NCI-H1092 treated with DMSO at 0.1 percent for 48 hours (cell line): ENCODE measurements around the gene PPP1R14B.
A peak's percentile ranks its signal among the peaks of the same experiment; 100 is the strongest.

Experiments used
- DNase-seq: peaks from one replicate; lab custom pipeline; 2025; lab: John Stamatoyannopoulos, UW

Gene PPP1R14B

DNA sequence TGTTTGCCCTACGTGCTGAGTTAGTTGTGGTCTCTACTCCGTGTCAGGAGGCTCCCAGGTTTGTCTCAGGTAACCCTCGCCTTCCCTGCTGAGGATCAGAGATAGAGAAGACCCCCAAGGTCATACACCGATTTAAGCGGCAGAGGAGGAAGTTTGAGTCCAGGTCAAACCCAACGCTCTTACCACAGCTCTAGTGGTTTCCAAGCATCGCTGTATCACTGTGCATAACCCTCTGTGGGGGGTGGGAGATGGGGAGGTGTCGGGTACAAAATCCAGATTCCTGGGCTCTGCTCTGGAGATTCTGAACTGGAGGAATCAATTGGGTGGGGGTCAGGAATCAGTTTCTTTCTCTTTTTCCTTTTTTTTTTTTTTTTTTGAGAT is 15.8 kb downstream of the PPP1R14B start:
- no peak for DNase-seq

DNA sequence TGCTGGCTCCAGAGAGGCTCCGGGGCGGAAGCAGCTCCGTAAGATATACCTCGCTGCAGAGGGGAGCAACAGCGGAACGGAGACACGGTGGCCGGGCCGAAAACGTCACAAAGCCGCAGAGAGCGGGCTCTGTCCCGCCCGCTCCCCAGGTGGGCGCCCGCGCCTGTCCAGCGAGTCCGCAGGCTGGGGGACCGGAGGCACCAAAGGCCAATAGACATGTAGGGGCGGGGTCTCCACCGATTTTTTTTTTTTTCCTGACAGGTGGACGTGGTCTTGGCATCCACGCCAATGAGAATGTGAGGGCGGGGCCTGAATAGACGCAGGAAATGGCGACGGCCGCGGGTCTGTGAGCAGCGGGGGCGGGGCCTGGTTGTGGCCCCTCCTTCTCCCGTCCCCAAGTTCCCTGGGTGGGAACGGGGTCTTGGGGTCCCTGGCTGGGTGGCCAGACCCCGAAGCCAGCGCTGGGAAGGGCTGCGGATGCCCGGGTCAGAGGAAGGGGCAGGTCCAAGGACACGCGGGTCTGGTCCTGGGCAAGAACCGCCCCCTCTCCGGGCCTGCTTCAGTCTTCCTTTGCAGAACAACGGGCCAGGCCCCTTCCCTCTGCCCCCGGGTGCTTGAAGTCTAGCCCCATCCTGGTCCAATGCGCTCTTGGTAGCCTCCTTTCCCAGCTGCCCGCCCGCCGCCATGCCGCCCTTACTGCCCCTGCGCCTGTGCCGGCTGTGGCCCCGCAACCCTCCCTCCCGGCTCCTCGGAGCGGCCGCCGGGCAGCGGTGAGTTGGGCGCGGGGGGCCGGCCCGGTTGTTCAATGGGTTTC is 16.4 kb downstream of the PPP1R14B start, which contains the start of gene DNAJC4:
Gene DNAJC4, plus strand, starts transcription at position 378 of the 814 bp plus-strand sequence. Its CDS starts 307 bp downstream, at position 685.
- DNase-seq: peak; percentile 98

DNA sequence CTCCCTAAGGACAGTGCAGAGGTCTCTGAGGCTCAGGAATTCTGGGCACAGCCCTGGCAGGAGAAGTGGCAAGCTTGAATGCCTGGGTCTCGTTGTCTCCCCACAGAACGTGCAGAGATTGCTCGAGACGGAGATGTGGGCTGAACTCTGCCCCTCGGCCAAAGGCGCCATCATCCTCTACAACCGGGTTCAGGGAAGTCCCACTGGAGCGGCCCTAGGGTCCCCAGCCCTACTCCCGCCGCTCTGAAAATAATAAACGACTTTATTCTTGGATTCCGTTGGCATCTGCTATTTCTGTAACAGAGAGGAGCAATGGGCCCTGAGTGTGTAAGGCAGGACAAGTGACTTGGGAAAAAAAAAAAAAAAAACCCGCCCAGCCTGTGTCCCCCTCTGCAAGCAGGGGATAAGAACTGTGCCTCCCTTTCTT is 17.0 kb downstream of the PPP1R14B start:
- DNase-seq: no peak

- DNase-seq: no peak
Observed at GRCh38 chr11:64229090-64229743, 17.5 kb downstream of the PPP1R14B start.

- DNase-seq: no peak
Observed at GRCh38 chr11:64227405-64227956, 19.3 kb downstream of the PPP1R14B start.

- peak; percentile 61 for DNase-seq
Observed at GRCh38 chr11:64226507-64227051, 20.2 kb downstream of the PPP1R14B start.

GRCh38 chr11:64225608-64226506 is 20.9 kb downstream of the PPP1R14B start, which contains the start of the genes NUDT22 and TRPT1:
TSS of gene NUDT22 (plus strand) at chr11:64226274. CDS start at chr11:64226653, 379 bp downstream.
TSS of gene TRPT1 (minus strand) at chr11:64226186. CDS start at chr11:64225860, 326 bp downstream.
- DNase-seq: peak; percentile 92

DNA sequence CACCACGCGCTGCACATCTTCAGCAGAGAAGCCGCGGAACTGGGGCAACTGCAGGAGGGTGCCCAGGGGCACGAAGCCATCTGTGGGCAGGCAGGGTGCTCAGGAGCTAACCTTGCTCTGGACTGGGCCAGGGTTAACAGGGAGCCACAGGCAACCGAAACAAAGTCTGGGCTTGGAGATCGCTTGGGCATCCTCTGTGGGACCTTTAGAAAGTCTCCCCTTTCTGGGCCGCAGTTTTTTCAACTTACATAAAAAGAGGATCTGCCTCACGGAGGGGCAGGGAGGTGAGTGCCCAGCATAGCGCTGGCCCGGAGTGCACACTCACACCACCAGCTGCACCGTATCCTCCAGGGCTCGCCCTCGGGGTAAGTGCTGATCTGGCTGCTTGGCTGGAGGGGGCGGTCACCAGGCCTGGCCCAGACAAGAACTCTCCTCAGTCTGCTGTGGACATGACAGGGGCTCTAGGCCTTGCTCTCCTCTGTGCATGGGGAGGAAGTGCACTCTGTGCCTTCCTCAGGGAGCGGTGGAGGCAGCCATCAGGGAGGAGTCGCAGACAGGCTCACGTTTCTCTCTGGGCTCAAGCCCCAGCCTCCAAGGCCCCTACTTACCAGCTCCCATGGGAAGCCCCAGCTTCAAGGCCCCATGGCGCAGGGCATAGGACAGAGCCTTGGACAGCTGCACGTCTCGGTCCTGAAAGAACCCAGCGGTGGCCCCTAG is 21.7 kb downstream of the PPP1R14B start:
- no peak for DNase-seq

DNA sequence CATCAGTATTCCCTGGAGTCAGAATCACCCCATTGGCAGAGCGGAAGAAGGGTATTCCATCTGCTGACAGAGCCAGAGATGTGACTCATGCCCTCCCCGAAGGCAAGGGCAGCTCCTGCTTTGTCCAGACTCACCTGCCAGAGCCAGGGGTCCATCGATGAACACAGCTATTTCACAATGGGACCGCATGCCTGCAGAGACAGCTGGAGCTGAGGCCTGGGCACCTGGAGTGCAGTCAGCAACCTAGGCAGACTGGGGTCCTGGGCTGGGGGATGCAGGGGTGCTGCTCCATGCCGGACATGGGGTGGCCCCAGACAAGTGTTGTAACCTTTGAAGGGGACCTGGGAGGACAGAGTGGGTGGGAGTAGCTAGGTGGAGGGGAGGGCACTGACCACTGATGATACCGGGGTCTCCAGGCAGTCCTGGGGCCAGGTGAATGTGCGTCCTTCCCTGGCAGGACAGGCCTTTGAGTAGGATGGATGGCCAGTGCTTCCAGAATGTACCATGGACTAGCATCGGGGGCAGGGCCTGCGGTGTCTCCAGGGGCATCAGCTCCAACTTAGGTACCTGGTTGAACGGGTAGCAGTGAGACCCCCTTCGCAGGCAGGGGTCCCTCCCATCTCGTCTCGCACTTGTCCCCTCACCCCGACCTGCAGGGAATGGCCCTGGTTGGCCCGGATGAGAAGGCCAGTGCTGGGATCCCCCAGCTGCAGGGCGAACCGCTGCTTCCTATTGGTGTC is 22.4 kb downstream of the PPP1R14B start:
- DNase-seq: no peak

DNA sequence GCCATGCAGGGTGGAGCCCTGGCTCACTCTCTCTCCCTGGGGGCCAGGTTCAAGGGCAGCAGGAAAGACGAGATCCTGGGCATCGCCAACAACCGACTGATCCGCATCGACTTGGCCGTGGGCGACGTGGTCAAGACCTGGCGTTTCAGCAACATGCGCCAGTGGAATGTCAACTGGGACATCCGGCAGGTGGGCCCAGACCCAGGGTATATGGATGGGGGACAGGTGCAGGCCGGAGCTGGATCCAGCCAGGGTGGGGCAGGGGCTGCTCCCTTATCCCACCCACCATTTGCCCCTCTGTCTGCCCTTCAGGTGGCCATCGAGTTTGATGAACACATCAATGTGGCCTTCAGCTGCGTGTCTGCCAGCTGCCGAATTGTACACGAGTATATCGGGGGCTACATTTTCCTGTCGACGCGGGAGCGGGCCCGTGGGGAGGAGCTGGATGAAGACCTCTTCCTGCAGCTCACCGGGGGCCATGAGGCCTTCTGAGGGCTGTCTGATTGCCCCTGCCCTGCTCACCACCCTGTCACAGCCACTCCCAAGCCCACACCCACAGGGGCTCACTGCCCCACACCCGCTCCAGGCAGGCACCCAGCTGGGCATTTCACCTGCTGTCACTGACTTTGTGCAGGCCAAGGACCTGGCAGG is 23.6 kb downstream of the PPP1R14B start:
- no peak for DNase-seq

- DNase-seq: peak; percentile 27
Observed at GRCh38 chr11:64222651-64223000, 24.1 kb downstream of the PPP1R14B start.

- no peak for DNase-seq
Observed at GRCh38 chr11:64220798-64221197, 25.9 kb downstream of the PPP1R14B start.

DNA sequence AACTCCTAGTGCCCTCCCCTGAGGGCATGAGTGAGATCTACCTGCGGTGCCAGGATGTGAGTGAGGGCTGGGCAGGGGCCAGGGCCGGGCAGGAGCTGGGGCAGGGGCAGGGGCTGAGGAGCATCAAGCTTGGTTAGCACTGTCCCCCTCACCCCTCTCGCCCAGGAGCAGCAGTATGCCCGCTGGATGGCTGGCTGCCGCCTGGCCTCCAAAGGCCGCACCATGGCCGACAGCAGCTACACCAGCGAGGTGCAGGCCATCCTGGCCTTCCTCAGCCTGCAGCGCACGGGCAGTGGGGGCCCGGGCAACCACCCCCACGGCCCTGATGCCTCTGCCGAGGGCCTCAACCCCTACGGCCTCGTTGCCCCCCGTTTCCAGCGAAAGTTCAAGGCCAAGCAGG is 26.5 kb downstream of the PPP1R14B start:
- no peak for DNase-seq

GRCh38 chr11:64219755-64220154 is 27.0 kb downstream of the PPP1R14B start:
- no peak for DNase-seq

DNA sequence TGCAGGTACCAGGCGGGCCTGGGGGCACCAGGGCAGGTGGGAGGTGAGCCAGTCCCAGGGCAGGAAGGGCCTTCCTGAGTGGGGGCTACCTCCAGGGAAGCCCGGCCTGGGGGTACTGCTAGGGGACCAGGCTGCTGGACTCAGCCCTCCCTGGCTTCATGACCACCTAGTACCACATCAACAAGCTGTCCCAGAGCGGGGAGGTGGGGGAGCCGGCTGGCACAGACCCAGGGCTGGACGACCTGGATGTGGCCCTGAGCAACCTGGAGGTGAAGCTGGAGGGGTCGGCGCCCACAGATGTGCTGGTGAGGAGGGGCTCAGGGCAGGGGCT is 27.4 kb downstream of the PPP1R14B start:
- DNase-seq: no peak

GRCh38 chr11:64218628-64219353 is 28.0 kb downstream of the PPP1R14B start:
- peak; percentile 91 for DNase-seq

DNA sequence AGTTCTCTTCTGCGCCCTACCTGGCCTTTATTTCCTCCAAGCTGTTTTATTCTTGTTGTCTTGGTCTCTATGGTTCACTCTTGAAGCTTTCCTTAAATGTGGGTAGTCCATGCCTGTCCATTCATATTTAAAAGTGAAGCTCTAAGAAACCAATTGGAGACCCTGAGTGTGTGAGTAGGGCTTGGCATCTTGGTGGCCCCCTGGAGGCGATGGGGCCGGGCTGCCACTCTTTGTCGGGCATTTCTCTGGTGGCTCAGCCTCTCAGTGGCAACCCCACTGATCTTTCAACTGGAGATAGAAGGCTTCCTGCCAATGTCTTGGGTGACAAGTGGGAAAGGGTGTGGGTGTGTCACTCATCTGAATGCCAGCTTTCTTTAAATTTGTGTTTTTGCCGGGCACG is 29.9 kb downstream of the PPP1R14B start:
- DNase-seq: no peak

GRCh38 chr11:64211181-64211872 is 35.4 kb downstream of the PPP1R14B start:
- no peak for DNase-seq
